Thoracic aorta (tissue), 2 donors: ENCODE results near the gene GALNT12. TPM values are rescaled to one million over a fixed set of nuclear protein-coding genes. Genes with fewer than 3 reads are reported as not detected.

Experiments used
- ATAC-seq: fragments of 150-250 bp; one replicate; pipeline ENCODE4 v1.8.0; 2017; ENCODE audit warnings: low read depth; ENCODE audit not compliant: insufficient number of reproducible peaks, low FRiP score
- DNase-seq: peaks from one replicate; pipeline ENCODE4 v3.0.0-alpha.2; 2020; ENCODE audit warnings: low spot score
- H3K27ac ChIP-seq, 2 donors: fragments of 200-600 bp; sonication (generic); 1 replicate in 1 of 2; 2 replicates in 1 of 2; pipeline ENCODE4 v1.5.1; 2016; ENCODE audit warnings: mild to moderate bottlenecking in 2 of 2, moderate library complexity in 2 of 2
- H3K27me3 ChIP-seq: fragments of 200-600 bp; sonication (generic); replicated peaks from 2 replicates; pipeline ENCODE4 v1.6.0; 2016; ENCODE audit warnings: mild to moderate bottlenecking; ENCODE audit not compliant: insufficient read depth
- H3K36me3 ChIP-seq: fragments of 200-600 bp; sonication (generic); one replicate; pipeline ENCODE4 v1.5.1; 2016
- H3K4me1 ChIP-seq, 2 donors: fragments of 200-600 bp; sonication (generic); 1 replicate in 1 of 2; 2 replicates in 1 of 2; pipeline versions ENCODE4 v1.5.1 to v1.6.0; 2016; ENCODE audit warnings: low read depth in 2 of 2, mild to moderate bottlenecking in 1 of 2; ENCODE audit not compliant: control insufficient read depth in 1 of 2
- H3K4me3 ChIP-seq: fragments of 200-600 bp; sonication (generic); 2 replicates; pipeline ENCODE4 v1.5.1; 2016; ENCODE audit warnings: mild to moderate bottlenecking
- H3K9me3 ChIP-seq: fragments of 200-600 bp; sonication (generic); 2 replicates; pipeline ENCODE4 v1.5.1; 2016
- total RNA-seq, 2 donors: library from RNA; depleted of rRNA; stranded (reverse); fragments of >200 nt; gene quantifications; one replicate each; pipeline versions ENCODE4 v1.1.0 to v1.2.3, GENCODE V29; 2016
- TF ChIP-seq, protein P1 (sequence below): fragments of 200-600 bp; sonication (generic); IDR thresholded peaks from one replicate; pipeline ENCODE4 v1.5.1; 2019; ENCODE audit warnings: antibody characterized with exemption

The GALNT12 gene
- total RNA-seq, 2 donors from 2014 or later: 6.8 to 30.1 TPM

DNA sequence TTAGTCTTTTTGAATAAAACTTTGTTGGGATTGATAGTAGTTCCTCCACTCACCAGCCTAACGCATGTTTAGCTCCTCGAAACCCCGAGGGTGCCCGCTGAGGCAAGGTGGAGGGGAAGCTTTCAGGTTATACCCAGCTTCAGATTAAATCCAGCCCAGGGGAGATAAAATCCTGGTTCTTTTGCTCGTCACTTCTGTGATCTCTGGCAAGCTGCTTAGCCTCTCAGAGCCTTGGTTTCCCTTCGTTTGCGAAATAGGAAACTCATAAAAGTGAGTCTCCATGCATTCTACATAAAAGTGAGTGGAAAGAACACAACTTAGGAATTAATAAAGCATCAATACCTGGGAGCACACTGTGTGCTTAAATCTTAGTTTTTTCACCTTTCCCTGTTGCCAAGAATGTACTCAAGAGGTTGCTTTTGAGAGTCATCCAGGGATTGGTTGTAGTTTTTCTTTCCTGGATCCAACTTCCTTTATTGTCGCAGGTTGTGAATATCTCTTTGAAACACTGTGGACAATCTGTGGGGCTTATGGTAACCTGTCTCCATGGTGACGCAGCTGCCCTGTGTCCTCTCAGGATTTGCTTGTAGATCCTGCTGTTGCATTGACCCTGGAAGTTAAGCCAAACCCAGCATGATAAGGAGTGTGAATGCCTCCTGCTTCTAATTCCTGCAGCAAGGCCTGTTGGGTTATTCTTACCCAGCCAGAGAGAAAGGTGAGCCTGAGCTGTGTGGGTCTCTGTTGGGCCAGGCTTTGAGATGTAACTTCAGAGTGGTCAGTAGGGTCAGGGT, 2.0 kb downstream of the GALNT12 start:
- TF ChIP-seq, protein P1, sequence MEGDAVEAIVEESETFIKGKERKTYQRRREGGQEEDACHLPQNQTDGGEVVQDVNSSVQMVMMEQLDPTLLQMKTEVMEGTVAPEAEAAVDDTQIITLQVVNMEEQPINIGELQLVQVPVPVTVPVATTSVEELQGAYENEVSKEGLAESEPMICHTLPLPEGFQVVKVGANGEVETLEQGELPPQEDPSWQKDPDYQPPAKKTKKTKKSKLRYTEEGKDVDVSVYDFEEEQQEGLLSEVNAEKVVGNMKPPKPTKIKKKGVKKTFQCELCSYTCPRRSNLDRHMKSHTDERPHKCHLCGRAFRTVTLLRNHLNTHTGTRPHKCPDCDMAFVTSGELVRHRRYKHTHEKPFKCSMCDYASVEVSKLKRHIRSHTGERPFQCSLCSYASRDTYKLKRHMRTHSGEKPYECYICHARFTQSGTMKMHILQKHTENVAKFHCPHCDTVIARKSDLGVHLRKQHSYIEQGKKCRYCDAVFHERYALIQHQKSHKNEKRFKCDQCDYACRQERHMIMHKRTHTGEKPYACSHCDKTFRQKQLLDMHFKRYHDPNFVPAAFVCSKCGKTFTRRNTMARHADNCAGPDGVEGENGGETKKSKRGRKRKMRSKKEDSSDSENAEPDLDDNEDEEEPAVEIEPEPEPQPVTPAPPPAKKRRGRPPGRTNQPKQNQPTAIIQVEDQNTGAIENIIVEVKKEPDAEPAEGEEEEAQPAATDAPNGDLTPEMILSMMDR: no peak
- H3K4me3 ChIP-seq: no peak overlapping the region
- H3K4me1 ChIP-seq: peaks cover 4 to 21% of the 10 kb centered on the region in 2 donors
- ATAC-seq (no peak), DNase-seq (no peak)
- H3K27me3 ChIP-seq: no peaks in the 10 kb centered on the region
- H3K27ac ChIP-seq: no peak overlapping the region
- H3K36me3 ChIP-seq: no peaks in the 10 kb centered on the region
- H3K9me3 ChIP-seq: no peaks in the 10 kb centered on the region

DNA sequence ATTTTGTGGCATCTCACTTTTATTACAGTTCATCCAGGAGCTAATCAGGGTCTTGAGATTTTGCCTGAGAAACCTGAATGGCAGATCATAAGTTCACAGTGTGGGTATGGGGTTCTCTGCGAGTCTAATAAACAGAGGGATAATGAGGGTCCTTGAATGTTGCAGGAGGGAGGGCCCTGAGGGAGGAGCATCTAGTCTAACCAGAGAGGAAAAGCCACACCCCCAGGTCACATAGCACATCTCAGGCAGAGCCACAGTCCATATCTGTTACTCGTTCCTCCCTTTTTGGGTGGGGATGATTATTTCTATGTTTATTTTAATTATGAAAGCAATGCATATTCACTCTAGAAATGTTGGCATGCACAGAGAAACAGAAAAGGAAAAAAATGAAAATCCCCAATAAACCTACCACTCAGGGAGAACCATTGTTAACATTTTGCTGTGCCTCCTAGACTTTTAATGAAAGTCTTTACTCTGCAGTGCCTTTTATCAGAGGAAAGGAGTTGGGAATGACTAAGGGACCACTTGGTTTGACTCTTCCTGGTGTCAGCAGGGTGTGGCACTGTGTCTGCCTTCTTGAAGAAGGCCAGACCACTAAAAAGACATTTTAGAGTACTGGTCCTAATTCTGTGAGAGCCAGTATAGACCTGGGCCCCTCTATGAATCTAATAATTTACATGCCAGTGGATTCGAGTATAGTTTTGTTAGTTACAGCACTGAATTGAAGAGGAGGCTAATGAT, 2.8 kb downstream of the GALNT12 start:
- no peak overlapping the region for H3K4me3 ChIP-seq
- DNase-seq (no peak), ATAC-seq (no peak)
- no peak overlapping the region for H3K27ac ChIP-seq
- no peaks in the 10 kb centered on the region for H3K27me3 ChIP-seq
- no peaks in the 10 kb centered on the region for H3K36me3 ChIP-seq
- H3K9me3 ChIP-seq: no peaks in the 10 kb centered on the region
- H3K4me1 ChIP-seq: peaks cover 3 to 21% of the 10 kb centered on the region in 2 donors
- TF ChIP-seq, protein P1: no peak

DNA sequence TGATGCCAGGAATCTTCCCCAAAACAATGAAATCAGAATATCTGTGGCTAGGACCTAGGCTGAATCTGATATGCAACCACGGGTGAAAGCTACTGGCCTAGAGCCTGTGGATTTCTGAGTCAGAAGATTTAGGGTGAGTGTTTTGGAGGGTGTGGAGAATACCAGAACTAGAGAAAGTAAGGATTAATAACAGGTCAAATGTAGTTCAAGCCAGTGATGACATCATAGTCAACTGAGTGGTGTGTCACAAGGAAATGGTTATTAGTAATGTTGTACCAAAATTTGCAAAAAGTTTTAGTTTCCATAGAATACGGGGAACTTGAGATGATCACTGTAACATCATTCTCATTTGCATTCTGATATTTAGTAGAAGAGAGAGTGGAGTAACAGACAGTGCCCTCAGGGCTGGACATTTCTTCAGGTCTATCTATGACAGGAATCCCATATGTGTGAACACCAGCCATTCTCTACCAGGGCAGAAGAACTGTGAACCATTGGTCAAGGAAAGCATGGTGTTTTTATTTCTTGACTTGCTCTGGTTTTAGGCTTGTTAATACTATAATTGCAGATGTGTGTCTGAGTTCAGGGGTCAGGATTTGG, 3.7 kb downstream of the GALNT12 start:
- no peak overlapping the region for H3K27ac ChIP-seq
- ATAC-seq (no peak), DNase-seq (no peak)
- no peaks in the 10 kb centered on the region for H3K36me3 ChIP-seq
- no peak overlapping the region for H3K4me3 ChIP-seq
- H3K4me1 ChIP-seq: peaks cover 3 to 21% of the 10 kb centered on the region in 2 donors
- TF ChIP-seq, protein P1: no peak
- H3K9me3 ChIP-seq: no peaks in the 10 kb centered on the region
- H3K27me3 ChIP-seq: no peaks in the 10 kb centered on the region

DNA sequence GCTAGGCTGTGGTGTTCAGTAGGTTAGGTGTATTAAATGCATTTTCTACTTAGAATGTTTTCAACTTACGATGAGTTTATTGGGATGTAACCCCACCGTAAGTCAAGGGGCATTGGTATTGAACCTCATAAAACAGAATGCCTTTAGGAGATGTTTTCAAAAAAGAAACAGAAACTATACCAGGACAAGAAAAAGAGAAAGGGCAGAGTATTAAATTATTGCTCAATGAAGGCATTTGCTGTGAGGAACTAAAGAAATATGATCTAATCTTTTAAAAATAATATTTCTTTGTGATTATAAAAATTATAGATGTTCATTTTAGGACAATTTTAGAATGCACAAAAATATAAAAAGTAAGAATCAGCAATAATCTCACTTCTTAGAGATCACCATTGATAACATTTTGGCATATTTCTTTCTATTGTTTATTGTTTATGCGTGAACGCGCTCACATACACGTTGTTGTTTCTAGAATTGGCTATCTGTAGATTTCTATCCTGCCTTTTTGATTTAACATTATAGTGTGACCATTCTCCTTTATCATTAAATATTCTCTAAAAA, 8.0 kb downstream of the GALNT12 start:
- no peak overlapping the region for H3K27ac ChIP-seq
- no peak for DNase-seq
- TF ChIP-seq, protein P1: no peak

DNA sequence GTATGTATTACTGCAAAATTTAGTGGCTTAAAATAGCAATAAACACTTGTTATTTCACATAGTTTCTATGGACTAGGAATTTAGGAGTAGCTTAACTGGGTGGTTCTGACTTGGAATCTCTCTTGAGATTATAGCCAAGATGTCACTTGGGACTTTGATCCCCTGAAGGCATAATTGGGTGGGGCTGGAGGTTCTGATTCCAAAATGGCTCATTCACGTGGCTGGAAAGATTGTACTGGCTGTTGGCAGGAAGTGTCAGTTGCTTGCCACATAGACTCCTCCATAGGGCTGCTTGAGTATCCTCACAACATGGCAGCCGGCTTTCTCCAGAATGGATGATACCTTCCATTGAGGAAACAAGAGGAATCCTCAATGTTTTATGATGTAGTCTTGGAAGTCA, 11.3 kb downstream of the GALNT12 start:
- TF ChIP-seq, protein P1: no peak
- Histone ChIP-seq H3K9me3 (no peaks in the 10 kb centered on the region), H3K4me3 (no peak overlapping the region), H3K27ac (no peak overlapping the region), H3K4me1 (no peaks in the 10 kb centered on the region), H3K27me3 (no peaks in the 10 kb centered on the region), H3K36me3 (no peaks in the 10 kb centered on the region)
- ATAC-seq (no peak), DNase-seq (no peak)

More for the DNA sequence above, 8.0 kb downstream of the GALNT12 start:
- H3K9me3 ChIP-seq: no peaks in the 10 kb centered on the region
- no peaks in the 10 kb centered on the region for H3K4me1 ChIP-seq
- no peak overlapping the region for H3K4me3 ChIP-seq
- no peak for ATAC-seq
- no peaks in the 10 kb centered on the region for H3K36me3 ChIP-seq
- H3K27me3 ChIP-seq: no peaks in the 10 kb centered on the region
